ENCODE data around the gene PCSK9.

PCSK9 gene

DNA sequence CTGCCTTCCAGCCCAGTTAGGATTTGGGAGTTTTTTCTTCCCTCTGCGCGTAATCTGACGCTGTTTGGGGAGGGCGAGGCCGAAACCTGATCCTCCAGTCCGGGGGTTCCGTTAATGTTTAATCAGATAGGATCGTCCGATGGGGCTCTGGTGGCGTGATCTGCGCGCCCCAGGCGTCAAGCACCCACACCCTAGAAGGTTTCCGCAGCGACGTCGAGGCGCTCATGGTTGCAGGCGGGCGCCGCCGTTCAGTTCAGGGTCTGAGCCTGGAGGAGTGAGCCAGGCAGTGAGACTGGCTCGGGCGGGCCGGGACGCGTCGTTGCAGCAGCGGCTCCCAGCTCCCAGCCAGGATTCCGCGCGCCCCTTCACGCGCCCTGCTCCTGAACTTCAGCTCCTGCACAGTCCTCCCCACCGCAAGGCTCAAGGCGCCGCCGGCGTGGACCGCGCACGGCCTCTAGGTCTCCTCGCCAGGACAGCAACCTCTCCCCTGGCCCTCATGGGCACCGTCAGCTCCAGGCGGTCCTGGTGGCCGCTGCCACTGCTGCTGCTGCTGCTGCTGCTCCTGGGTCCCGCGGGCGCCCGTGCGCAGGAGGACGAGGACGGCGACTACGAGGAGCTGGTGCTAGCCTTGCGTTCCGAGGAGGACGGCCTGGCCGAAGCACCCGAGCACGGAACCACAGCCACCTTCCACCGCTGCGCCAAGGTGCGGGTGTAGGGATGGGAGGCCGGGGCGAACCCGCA, at the start of gene PCSK9:
Gene PCSK9 (plus strand): TSS at position 207 of the 741 bp plus-strand sequence. CDS start 290 bp downstream, at position 497.
- no peaks in the 10 kb centered on the region for H3K9me3 ChIP-seq (ENCODE audit: control insufficient read depth, insufficient read depth, low read length)
- H3K9ac ChIP-seq (ENCODE audit: low read depth, low read length) = peak within 1 kb of the TSS; percentile 57
- peaks cover 6% of the 10 kb centered on the region; the same call in 1 of the 2 replicates for H3K4me1 ChIP-seq (ENCODE audit: insufficient read depth, low read length)
- no peaks in the 10 kb centered on the region for H3K36me3 ChIP-seq (ENCODE audit: insufficient read depth, low read length)

DNA sequence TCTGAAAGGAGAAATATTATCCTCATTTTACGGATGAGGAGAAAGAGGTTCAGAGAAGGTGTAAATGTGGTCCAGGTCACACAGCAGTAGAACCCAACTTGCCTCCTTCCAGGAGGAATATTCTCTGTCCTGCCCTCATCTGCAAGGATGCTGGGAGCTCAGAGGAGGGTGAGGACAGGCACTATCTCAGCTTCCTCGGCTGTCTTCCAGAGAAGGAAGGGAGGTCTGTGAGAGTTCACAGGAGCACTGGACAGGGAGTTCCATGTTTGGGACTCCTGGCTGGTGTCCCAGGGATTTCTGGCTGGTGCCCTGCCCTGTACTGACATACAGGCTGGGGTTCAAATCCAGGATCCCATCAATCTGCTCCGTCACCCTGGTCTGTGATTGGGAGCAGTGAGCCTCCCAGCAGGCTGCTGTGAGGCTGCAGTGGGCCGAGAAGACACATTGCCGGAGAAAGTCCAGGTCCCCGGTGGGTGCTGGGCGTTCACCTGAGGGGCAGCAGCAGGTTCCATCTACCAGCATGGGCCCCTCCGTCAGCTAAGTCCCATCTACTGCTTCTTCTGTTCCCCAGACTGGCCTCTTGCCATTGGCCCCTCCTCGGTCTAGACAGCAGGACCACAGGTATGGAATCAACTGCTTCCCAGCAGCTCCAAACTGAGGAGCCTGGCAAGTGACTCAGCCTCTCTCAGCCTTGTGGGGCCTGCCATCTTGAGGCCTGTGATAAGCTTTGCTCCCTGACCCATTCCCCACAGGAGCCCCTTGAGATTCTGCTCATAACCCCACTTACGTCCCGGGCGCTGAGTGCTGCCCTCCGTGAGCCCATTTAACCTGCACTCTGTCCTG, 49.2 kb upstream of the PCSK9 start:
- H3K4me1 ChIP-seq (ENCODE audit: insufficient read depth, low read length) = peaks cover 21% of the 10 kb centered on the region; the same call in 1 of the 2 replicates
- H3K9me3 ChIP-seq (ENCODE audit: control insufficient read depth, insufficient read depth, low read length) = no peaks in the 10 kb centered on the region
- no peak overlapping the region for H3K9ac ChIP-seq (ENCODE audit: low read depth, low read length)
- no peaks in the 10 kb centered on the region for H3K36me3 ChIP-seq (ENCODE audit: insufficient read depth, low read length)

DNA sequence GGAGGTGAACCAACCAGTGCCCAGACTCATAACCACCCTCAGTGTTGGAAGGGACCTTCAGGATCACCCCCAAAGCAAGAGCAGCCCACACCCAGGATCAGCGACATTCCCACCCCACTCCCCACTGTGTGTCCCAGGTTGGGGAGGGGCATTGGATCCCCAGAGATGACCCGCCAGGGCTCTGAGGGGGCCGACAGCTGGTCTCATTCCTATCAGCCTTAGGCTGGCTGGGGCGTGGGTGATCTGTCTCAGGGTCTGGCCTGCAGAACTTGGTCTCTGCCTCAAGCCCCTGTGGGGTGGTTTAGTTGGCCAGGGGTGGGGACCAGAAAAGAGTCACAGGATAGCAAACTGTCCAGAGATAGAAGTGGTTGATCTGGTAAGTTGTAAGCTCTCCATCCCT, 48.4 kb upstream of the PCSK9 start:
- Histone ChIP-seq H3K36me3 (ENCODE audit: insufficient read depth, low read length) (no peaks in the 10 kb centered on the region), H3K9me3 (ENCODE audit: control insufficient read depth, insufficient read depth, low read length) (no peaks in the 10 kb centered on the region), H3K9ac (ENCODE audit: low read depth, low read length) (no peak overlapping the region), H3K4me1 (ENCODE audit: insufficient read depth, low read length) (peaks cover 28% of the 10 kb centered on the region; the same call in 1 of the 2 replicates)

DNA sequence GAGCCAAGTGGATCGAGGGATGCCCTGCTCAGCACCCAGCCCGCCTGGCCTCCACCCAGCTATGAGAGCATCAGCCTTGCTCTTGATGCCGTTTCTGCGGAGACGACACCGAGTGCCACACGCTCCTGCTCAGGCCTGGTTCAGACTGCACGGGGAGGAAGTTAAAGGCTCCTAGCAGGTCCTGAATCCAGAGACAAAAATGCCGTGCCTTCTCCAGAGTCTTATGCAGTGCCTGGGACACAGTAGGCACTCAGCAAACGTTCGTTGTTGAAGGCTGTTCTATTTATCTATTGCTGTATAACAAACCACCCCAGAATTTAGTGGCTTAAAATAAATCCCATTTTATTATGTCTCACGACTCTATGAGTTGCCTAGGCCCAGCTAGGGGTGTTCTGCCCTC, 47.4 kb upstream of the PCSK9 start:
- Histone ChIP-seq H3K9ac (ENCODE audit: low read depth, low read length) (no peak overlapping the region), H3K9me3 (ENCODE audit: control insufficient read depth, insufficient read depth, low read length) (no peaks in the 10 kb centered on the region), H3K36me3 (ENCODE audit: insufficient read depth, low read length) (no peaks in the 10 kb centered on the region), H3K4me1 (ENCODE audit: insufficient read depth, low read length) (peaks cover 28% of the 10 kb centered on the region; the same call in 1 of the 2 replicates)

DNA sequence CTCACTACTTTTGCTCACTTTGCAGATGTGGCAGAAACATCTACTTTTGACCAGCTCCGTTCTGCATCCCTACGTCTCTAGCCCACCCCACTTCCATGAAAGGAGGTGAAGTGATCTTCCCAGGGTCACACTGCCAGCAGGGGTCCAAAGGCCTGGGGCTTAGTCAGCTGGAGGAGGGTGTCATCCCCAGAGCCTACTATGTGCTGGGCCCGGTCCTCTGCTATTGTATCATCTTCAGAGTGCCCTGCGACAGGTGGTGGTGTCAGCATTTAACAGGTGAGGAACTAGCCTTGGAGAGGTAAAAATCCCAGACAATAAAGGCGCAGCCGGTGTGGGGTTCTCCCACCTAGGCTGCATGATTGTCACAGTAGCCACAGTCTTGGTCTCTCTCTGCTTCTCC, 46.2 kb upstream of the PCSK9 start:
- Histone ChIP-seq H3K9ac (ENCODE audit: low read depth, low read length) (no peak overlapping the region), H3K36me3 (ENCODE audit: insufficient read depth, low read length) (no peaks in the 10 kb centered on the region), H3K9me3 (ENCODE audit: control insufficient read depth, insufficient read depth, low read length) (no peaks in the 10 kb centered on the region)

DNA sequence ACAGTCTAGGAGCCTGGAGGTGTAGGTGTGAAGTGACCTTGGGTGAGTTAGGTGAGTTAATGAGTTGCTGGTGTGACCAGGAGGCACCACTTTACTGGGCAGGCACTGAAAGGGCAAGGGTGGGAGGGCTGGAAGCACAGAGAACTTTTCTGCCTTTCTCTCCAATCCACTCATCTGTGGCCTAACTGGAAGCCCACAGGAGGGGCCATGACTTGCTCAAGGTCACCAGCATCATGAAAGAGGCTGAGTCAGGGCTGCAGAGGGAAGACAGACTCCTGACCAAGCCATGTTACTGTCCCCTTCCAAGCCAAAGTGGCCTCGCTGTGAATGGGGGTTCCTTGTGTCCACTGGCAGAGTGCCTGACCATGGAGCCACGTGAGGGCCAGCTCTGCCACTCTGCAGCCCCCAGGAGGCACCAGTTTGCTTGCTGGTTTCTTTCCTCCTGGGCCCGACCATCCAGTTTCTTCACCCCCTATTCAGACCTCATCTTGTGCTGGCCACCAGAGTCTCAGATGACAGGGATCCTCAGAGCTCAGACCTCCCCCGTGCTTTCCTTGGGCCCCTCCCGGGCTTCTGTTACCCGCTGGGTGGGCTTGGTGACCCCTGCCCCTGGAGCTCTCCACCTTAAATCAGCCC, 44.9 kb upstream of the PCSK9 start:
- no peaks in the 10 kb centered on the region for H3K9me3 ChIP-seq (ENCODE audit: control insufficient read depth, insufficient read depth, low read length)
- H3K4me1 ChIP-seq (ENCODE audit: insufficient read depth, low read length) = peaks cover 24% of the 10 kb centered on the region; the same call in 1 of the 2 replicates
- H3K9ac ChIP-seq (ENCODE audit: low read depth, low read length) = no peak overlapping the region
- H3K36me3 ChIP-seq (ENCODE audit: insufficient read depth, low read length) = no peaks in the 10 kb centered on the region

More for the DNA sequence above, 46.2 kb upstream of the PCSK9 start:
- H3K4me1 ChIP-seq (ENCODE audit: insufficient read depth, low read length) = peaks cover 24% of the 10 kb centered on the region; the same call in 1 of the 2 replicates

DNA sequence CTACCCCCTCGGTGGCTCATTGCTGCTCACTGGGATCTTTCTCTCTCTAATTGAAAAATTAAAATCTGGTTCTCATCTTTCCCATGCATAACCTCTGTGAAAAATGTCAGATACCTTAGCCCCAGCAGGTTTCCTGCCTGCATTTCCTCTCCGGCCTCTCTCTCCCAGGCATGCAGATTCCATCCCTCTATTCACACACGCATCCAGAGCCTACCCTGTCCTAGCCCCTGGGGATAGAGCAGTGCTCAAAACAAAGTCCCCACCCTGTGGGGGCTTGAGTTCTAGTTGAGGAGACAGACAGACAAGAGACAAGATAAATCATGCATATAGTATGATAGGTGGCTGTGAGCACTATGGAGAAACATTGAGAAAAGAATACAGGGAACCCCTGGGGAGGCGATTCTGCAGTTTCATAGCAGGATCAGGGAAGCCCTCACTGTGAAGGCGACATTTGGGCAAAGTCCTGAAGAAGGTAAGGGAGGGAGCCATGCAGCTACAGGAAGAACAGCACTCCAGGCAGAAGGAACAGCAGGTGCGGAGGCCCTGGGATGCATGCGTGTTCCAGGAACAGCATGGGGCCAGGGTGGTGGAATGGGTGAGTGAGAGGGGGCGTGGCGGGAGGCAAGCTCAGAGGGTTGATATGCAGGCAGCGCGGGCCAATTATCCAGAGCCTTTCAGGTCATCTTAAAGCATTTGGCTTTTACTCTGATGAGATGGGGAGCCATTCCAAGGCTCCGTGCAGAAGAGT, 44.2 kb upstream of the PCSK9 start:
- Histone ChIP-seq H3K36me3 (ENCODE audit: insufficient read depth, low read length) (no peaks in the 10 kb centered on the region), H3K9ac (ENCODE audit: low read depth, low read length) (no peak overlapping the region), H3K9me3 (ENCODE audit: control insufficient read depth, insufficient read depth, low read length) (no peaks in the 10 kb centered on the region), H3K4me1 (ENCODE audit: insufficient read depth, low read length) (peaks cover 21% of the 10 kb centered on the region; the same call in 1 of the 2 replicates)

DNA sequence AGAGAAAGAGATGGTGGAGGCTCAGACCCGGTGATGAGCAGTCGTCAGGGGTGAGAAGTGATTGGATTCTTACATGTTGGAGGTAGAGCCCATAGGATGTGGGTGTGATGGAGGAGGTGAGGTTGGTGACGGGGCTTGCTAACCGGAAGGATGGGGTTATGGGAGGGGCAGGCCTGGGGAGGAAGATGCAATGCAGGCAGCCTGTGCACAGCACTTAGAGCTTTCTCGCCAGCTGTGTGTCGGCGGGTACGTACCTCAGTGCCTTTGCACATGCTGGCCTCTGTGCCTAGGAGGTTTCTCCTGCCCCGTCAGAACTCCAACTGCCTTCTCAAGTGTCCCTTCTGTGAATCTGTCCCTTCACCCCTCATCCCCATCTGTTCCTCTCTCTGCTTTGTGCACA, 43.5 kb upstream of the PCSK9 start:
- no peaks in the 10 kb centered on the region for H3K36me3 ChIP-seq (ENCODE audit: insufficient read depth, low read length)
- H3K9me3 ChIP-seq (ENCODE audit: control insufficient read depth, insufficient read depth, low read length) = no peaks in the 10 kb centered on the region
- peaks cover 21% of the 10 kb centered on the region; the same call in 1 of the 2 replicates for H3K4me1 ChIP-seq (ENCODE audit: insufficient read depth, low read length)
- H3K9ac ChIP-seq (ENCODE audit: low read depth, low read length) = no peak overlapping the region

DNA sequence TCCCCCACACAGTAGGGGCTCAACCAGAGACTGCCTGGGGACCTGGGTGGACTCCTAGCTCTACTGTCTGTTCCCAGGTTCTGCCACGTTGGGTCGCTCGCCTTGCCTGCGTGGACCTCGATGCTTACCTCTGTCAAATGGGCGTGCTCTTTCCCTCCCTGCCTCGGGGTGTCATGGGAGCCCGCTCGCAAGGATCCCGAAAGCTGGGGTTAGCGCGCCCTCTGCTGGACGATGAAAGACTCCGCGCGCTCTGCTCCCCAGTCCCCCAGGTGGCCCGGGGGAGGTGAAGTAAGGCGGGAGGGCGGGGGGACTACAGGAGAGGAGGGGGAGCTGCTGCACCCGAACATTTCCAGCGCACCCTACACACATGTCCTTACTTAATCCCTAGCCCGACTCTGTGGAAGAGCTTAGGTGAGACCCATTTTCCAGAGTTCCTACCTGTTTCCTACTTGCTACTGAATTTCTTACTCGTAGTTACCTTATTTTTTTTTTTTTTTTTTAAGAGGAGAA, 42.9 kb upstream of the PCSK9 start:
- Histone ChIP-seq H3K9me3 (ENCODE audit: control insufficient read depth, insufficient read depth, low read length) (no peaks in the 10 kb centered on the region), H3K36me3 (ENCODE audit: insufficient read depth, low read length) (no peaks in the 10 kb centered on the region), H3K9ac (ENCODE audit: low read depth, low read length) (peak overlapping the region; percentile 43; the same call in 1 of the 2 replicates), H3K4me1 (ENCODE audit: insufficient read depth, low read length) (peaks cover 21% of the 10 kb centered on the region; the same call in 1 of the 2 replicates)

DNA sequence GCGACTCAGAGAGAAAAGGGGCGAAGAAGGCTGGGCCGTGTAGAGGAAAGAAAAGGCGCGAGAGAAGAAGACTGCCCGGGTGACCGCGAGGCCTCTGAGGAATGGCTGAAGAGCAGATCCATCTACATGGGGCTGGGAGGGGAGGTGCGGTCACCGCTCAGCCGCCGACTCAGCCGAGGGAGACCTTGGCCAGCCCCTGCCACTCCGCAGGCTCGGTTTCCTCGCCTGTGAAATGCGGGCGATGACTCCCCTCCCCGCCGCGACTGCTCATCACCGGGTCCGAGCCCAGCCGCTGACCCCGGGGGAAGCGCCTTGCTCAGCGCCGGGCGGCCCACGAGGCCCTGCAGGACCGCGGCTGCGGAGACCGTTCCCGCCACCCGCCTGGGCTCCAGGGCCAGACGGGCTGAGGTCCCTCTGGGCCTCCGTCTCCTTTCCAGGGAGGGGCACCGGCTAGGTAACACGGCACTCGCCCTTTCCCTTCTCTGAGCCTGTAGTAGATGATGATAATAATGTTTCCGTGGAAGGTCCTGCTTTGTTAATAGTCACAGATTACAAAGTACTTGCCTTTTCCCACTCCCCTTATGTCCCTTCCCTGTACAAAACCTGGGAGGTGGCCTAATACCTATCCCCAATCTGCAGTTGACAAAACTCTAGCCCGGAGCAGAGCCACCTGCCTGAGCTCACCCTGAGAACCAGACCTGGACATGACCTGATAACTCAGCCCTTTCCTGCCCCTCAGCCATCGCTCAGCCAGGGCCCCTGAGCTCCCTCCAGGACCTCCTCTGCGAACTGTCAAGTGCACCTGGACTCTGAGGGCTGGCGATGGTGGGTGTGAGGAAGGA, 42.3 kb upstream of the PCSK9 start:
- Histone ChIP-seq H3K36me3 (ENCODE audit: insufficient read depth, low read length) (no peaks in the 10 kb centered on the region), H3K9me3 (ENCODE audit: control insufficient read depth, insufficient read depth, low read length) (no peaks in the 10 kb centered on the region), H3K4me1 (ENCODE audit: insufficient read depth, low read length) (peaks cover 21% of the 10 kb centered on the region; the same call in 1 of the 2 replicates), H3K9ac (ENCODE audit: low read depth, low read length) (peak overlapping the region; percentile 43; the same call in 1 of the 2 replicates)

DNA sequence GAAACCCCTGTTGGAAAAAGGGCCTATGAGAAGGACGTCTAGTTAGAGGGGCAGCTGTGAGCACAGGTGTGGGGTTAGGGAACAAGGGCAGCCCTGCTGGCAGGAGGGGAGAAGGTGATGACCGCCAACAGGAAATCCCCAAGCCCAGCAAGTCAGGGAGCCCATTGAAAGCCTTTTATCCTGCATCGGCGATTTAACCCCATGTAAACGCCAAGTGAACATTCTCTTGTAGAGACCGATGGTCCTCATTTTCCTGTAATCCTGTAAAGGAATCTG, 41.7 kb upstream of the PCSK9 start:
- peaks cover 21% of the 10 kb centered on the region; the same call in 1 of the 2 replicates for H3K4me1 ChIP-seq (ENCODE audit: insufficient read depth, low read length)
- no peak overlapping the region for H3K9ac ChIP-seq (ENCODE audit: low read depth, low read length)
- no peaks in the 10 kb centered on the region for H3K9me3 ChIP-seq (ENCODE audit: control insufficient read depth, insufficient read depth, low read length)
- no peaks in the 10 kb centered on the region for H3K36me3 ChIP-seq (ENCODE audit: insufficient read depth, low read length)

DNA sequence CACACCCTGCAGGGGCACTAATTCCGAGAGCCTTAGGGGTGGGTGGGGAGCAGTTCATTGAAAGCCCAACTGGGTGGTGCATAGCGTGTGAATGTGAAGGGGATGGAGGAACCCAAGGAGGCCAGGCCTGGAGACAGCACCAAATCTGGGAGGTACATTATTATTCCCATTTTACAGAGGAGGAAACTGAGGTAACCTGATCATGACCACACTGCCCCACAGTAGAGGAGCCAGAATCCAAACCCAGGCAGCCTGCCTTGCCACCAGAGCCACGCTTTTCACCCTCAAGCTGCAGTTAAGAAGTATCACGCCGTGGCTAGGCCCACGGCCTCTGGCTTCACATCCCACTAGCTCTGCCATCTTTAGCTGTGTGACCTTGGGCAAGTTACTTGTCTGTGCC, 41.2 kb upstream of the PCSK9 start:
- Histone ChIP-seq H3K36me3 (ENCODE audit: insufficient read depth, low read length) (no peaks in the 10 kb centered on the region), H3K9ac (ENCODE audit: low read depth, low read length) (no peak overlapping the region), H3K9me3 (ENCODE audit: control insufficient read depth, insufficient read depth, low read length) (no peaks in the 10 kb centered on the region), H3K4me1 (ENCODE audit: insufficient read depth, low read length) (peaks cover 21% of the 10 kb centered on the region; the same call in 1 of the 2 replicates)

DNA sequence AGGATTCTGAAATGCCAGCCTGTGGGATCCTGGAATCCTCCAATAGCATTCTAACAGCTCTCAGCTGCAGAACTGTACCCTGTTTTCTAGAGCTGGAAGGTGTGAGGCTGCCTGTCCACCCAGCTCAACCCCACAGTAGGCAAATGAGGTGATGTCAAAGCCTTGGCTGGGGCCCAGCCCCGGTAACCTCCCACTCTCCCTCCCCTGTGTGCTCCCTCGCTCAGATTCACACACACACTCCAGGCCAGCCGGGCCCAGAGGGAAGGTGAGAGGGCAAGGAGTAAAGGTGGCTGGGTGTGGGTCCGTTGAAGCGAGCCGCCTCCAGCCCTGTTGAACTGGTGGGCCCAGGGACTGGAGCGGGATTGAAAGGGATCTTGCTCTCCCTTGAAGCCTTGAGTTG, 40.7 kb upstream of the PCSK9 start, which contains the start of gene BSND:
Gene BSND (plus strand): TSS at position 257 of the 400 bp plus-strand sequence. CDS start 254 bp downstream, outside the sequence.
- Histone ChIP-seq H3K4me1 (ENCODE audit: insufficient read depth, low read length) (peaks cover 21% of the 10 kb centered on the region; the same call in 1 of the 2 replicates), H3K36me3 (ENCODE audit: insufficient read depth, low read length) (no peaks in the 10 kb centered on the region), H3K9ac (ENCODE audit: low read depth, low read length) (no peak within 1 kb of the TSS), H3K9me3 (ENCODE audit: control insufficient read depth, insufficient read depth, low read length) (no peaks in the 10 kb centered on the region)

Measured in ES-I3 (cell line).